NCI-H2196 treated with DMSO at 0.1 percent for 48 hours (cell line): Measurements from ENCODE around the gene MLC1.

Source experiments
- DNase-seq: peaks from one replicate; lab custom pipeline; 2025; ENCODE audit not compliant: unreplicated experiment; lab: John Stamatoyannopoulos, UW

The MLC1 gene

GRCh38 chr22:50085211-50085972 lies at the start of gene MLC1:
Gene MLC1, minus strand, starts transcription at chr22:50085426. Its CDS starts 524 bp downstream, at chr22:50084902.
- DNase-seq = no peak

GRCh38 chr22:50134481-50134880 lies 49.3 kb upstream of the MLC1 start:
- DNase-seq = no peak

- DNase-seq = no peak
Observed at GRCh38 chr22:50131894-50132293, 46.7 kb upstream of the MLC1 start.

GRCh38 chr22:50129121-50129736 lies 44.0 kb upstream of the MLC1 start:
- no peak for DNase-seq

- DNase-seq = no peak
Observed at GRCh38 chr22:50125029-50125428, 39.8 kb upstream of the MLC1 start.

GRCh38 chr22:50123119-50123518 lies 37.9 kb upstream of the MLC1 start:
- no peak for DNase-seq

- no peak for DNase-seq
Observed at GRCh38 chr22:50121202-50121740, 36.0 kb upstream of the MLC1 start.

- DNase-seq = no peak
Observed at GRCh38 chr22:50119768-50120251, 34.6 kb upstream of the MLC1 start.

- DNase-seq = no peak
Observed at GRCh38 chr22:50119169-50119767, 34.0 kb upstream of the MLC1 start.

- DNase-seq = no peak
Observed at GRCh38 chr22:50118557-50119168, 33.4 kb upstream of the MLC1 start.

GRCh38 chr22:50118129-50118528 lies 32.9 kb upstream of the MLC1 start:
- DNase-seq = no peak

GRCh38 chr22:50117168-50117762 lies 32.0 kb upstream of the MLC1 start:
- DNase-seq = no peak

GRCh38 chr22:50115693-50116092 lies 30.5 kb upstream of the MLC1 start:
- no peak for DNase-seq

- no peak for DNase-seq
Observed at GRCh38 chr22:50114221-50115021, 29.2 kb upstream of the MLC1 start.

GRCh38 chr22:50112151-50113118 lies 27.2 kb upstream of the MLC1 start:
- no peak for DNase-seq

- DNase-seq = no peak
Observed at GRCh38 chr22:50111056-50111455, 25.8 kb upstream of the MLC1 start.

GRCh38 chr22:50107529-50107928 lies 22.3 kb upstream of the MLC1 start:
- no peak for DNase-seq

- no peak for DNase-seq
Observed at GRCh38 chr22:50105208-50106100, 20.2 kb upstream of the MLC1 start.
